Skeletal muscle tissue (tissue), 4 donors: Measurements from ENCODE around the gene FTSJ1. TPM values are rescaled to one million over a fixed set of nuclear protein-coding genes. Genes with fewer than 3 reads are reported as not detected.

Experiments used
- H3K27ac ChIP-seq: one replicate; pipeline ENCODE4 v1.7.0; 2013; ENCODE audit warnings: mild to moderate bottlenecking, low read depth, low read length, inconsistent platforms
- H3K27me3 ChIP-seq, 3 donors: one replicate each; pipeline ENCODE4 v1.7.0; 2013; ENCODE audit warnings: low read length in 3 of 3; ENCODE audit not compliant: control insufficient read depth in 3 of 3, insufficient read depth in 3 of 3
- H3K36me3 ChIP-seq, 3 donors: one replicate each; pipeline ENCODE4 v1.7.0; 2013; ENCODE audit warnings: low read length in 3 of 3; ENCODE audit not compliant: control insufficient read depth in 3 of 3, insufficient read depth in 3 of 3
- H3K4me1 ChIP-seq, 3 donors: one replicate each; pipeline ENCODE4 v1.7.0; 2013; ENCODE audit warnings: low read length in 3 of 3, mild to moderate bottlenecking in 3 of 3; ENCODE audit not compliant: control insufficient read depth in 3 of 3, insufficient read depth in 3 of 3
- H3K4me3 ChIP-seq, 3 donors: one replicate each; pipeline ENCODE4 v1.7.0; 2013; ENCODE audit warnings: low read length in 3 of 3
- H3K9ac ChIP-seq, 3 donors: one replicate each; pipeline ENCODE4 v1.7.0; 2013; ENCODE audit warnings: low read length in 3 of 3, mild to moderate bottlenecking in 3 of 3, moderate library complexity in 2 of 3, low read depth in 1 of 3
- H3K9me3 ChIP-seq, 3 donors: one replicate each; pipeline ENCODE4 v1.7.0; 2013; ENCODE audit warnings: low read length in 3 of 3; ENCODE audit not compliant: control insufficient read depth in 3 of 3
- total RNA-seq: library from RNA; depleted of rRNA; stranded (reverse); fragments of >200 nt; gene quantifications from one replicate; pipeline ENCODE4 v1.2.3, GENCODE V29; 2014
- donor health status: Osteomylitis.

The FTSJ1 gene
- total RNA-seq, 1 donor from 2014 or later: 20.9 TPM

DNA sequence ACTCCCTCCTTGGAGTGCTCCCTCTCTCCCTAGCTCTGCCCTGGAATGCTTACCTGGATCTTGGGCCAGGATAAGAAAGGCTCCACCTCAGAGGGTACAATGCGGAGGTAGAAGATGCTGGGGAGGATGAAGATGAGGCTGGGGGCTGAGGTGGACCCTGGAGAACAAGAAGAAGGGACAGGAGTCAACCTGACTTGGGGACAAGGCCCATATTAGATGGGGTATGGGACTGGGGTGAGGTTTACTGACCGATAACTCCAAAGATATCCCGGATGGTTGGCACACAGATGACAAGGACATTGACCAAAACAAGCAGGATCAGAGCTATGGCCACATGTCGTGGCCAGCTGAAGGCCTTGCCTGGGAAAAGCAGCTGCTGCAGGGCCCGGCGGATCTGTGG lies 16.5 kb upstream of the FTSJ1 start:
- Histone ChIP-seq H3K9me3 (peaks cover 0 to 4% (median 0%) of the 10 kb centered on the region in 3 donors), H3K9ac (no peak overlapping the region), H3K4me1 (no peaks in the 10 kb centered on the region), H3K36me3 (no peaks in the 10 kb centered on the region), H3K27ac (no peak overlapping the region), H3K27me3 (no peaks in the 10 kb centered on the region), H3K4me3 (no peak overlapping the region)

DNA sequence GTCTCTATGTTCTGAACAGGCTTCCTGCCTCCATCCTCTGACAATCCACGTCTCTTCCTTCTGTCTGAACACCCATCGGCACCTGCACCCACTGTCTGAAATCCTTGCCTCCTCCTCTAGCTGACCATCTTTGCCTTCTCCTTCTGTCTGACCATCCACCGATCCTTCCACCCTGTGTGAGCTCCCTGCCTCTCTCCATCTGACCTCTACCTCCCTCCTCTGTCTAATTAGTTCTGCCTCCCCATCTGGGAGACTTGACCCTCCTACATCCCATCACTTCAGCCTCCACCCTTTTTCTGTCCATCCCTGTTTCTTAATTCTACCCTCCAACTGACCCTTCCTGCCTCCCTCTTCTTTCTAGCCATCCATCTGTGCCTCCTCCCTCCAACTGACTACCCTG lies 16.0 kb upstream of the FTSJ1 start:
- Histone ChIP-seq H3K9me3 (peaks cover 0 to 4% (median 0%) of the 10 kb centered on the region in 3 donors), H3K27ac (no peak overlapping the region), H3K4me1 (no peaks in the 10 kb centered on the region), H3K4me3 (no peak overlapping the region), H3K27me3 (peaks cover 0 to 2% (median 0%) of the 10 kb centered on the region in 3 donors), H3K36me3 (no peaks in the 10 kb centered on the region), H3K9ac (no peak overlapping the region)

DNA sequence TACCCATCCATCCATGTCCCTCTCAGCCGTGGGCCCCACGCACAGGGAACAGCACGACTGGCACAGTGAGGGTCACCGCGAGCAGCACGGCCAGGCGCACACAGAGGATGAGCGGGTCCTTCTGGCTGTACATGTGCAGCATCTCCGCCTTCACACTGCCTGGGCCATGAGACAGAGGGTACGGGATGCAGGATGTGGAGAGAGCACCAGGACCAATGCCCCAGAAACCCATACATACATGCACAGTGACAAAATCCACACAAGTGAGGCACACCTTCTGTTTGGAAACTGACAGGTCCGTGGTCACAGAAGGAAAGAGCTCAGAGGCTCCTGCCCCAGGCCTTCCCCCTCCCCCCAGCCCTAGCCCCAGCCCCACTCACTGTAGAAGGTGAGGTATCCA lies 15.4 kb upstream of the FTSJ1 start:
- Histone ChIP-seq H3K36me3 (no peaks in the 10 kb centered on the region), H3K9ac (no peak overlapping the region), H3K4me1 (no peaks in the 10 kb centered on the region), H3K27ac (no peak overlapping the region), H3K27me3 (peaks cover 0 to 6% (median 0%) of the 10 kb centered on the region in 3 donors), H3K4me3 (no peak overlapping the region), H3K9me3 (peaks cover 0 to 4% (median 0%) of the 10 kb centered on the region in 3 donors)

DNA sequence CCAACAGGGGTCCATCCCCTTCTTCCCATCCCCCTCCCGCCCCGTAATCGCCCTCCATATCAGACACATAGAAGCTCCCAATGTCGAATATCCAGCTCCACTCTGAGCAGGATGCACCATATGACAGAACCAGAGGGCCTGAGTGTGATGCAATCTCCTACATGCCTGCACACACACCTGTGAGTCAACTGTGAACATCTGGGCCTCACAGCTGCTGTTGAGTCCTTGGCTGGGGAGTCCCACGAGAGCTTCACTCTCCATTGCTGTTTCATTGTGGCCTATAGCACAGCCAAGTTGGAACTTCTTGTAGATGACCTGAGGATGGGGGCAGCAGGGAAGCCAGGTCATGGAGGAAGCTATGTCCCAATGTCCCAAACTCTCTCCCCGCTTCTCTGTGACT lies 14.2 kb upstream of the FTSJ1 start:
- Histone ChIP-seq H3K36me3 (no peaks in the 10 kb centered on the region), H3K27ac (no peak overlapping the region), H3K27me3 (peaks cover 0 to 6% (median 0%) of the 10 kb centered on the region in 3 donors), H3K9me3 (peaks cover 0 to 4% (median 0%) of the 10 kb centered on the region in 3 donors), H3K4me1 (no peaks in the 10 kb centered on the region), H3K4me3 (no peak overlapping the region), H3K9ac (no peak overlapping the region)

DNA sequence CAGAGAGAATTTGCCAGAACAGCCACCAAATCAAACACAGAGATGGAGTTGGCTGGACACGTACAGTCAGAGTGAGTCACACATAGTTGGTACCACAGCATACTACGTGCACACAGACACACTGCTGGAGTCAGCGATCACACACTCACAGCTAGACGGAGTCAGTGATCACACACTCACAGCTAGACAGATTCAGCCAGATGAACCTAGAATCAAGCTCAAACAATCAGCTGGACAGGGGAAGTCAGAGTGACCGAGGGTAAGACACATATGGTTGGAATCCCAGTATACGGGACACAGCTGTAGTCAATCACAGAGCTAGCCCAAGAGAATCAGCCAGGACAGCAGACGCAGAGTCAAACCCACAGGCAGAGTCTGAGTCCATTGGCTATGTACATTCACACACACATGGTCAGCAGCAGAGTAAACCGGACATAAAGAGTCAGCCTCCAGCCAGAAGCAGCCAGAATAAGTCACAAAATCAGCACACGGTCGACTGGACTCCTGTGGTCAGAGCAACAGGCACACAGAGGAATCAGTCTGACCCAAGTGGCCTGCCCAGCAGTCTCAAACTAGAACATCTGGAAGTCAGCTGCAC lies 10.6 kb upstream of the FTSJ1 start:
- no peak overlapping the region for H3K4me3 ChIP-seq
- H3K36me3 ChIP-seq: no peaks in the 10 kb centered on the region
- H3K9ac ChIP-seq: no peak overlapping the region
- H3K27me3 ChIP-seq: peaks cover 0 to 14% (median 0%) of the 10 kb centered on the region in 3 donors
- no peak overlapping the region for H3K27ac ChIP-seq
- peaks cover 0 to 6% (median 0%) of the 10 kb centered on the region in 3 donors for H3K4me1 ChIP-seq
- H3K9me3 ChIP-seq: no peaks in the 10 kb centered on the region

DNA sequence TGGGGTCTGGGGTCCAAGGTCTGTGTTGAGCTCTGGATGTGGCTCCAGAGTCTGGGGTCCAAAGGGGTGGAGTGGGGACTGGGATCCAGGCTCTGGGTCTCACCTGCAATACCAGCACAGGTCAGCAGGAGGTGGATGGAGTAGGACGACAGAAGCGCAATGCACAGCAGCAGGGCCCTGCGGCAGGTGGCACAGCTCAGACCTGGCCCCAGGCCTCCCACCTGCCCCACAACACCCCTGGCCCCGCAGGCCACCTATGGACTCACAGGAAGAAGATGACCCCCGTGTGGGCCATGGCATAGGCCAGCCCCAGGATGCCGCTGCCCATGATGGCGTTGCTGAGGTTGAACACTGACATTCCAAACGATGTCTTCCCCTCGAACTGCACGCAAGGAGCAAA lies 9.3 kb upstream of the FTSJ1 start:
- Histone ChIP-seq H3K27ac (no peak overlapping the region), H3K9me3 (no peaks in the 10 kb centered on the region), H3K4me1 (peaks cover 0 to 6% (median 0%) of the 10 kb centered on the region in 3 donors), H3K4me3 (no peak overlapping the region), H3K27me3 (peaks cover 0 to 14% (median 0%) of the 10 kb centered on the region in 3 donors), H3K9ac (no peak overlapping the region), H3K36me3 (no peaks in the 10 kb centered on the region)

DNA sequence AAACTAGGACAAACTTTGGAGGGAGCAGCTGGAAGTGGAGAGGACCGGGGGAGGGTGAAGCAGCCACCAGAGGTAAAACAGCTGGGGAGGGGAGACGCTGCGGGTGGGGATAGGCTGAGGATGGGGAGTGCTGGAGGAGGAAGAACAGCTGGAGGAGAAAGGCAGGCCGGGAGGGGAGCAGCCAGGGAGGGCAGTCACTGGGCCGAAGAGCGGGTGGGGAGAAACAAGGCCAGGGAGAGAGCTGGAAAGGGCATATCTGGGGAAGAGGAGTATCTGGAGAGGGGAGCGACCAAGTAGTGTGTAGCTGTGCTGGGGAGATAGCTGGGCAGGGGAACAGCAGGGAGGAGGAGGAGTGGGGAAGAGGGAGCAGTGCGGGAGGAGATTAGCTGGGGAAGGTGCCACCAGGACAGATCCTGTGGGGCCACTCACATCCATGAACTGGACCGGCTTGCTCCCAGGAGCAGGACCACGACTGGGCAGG lies 8.7 kb upstream of the FTSJ1 start:
- no peak overlapping the region for H3K27ac ChIP-seq
- peaks cover 0 to 6% (median 0%) of the 10 kb centered on the region in 3 donors for H3K4me1 ChIP-seq
- H3K9ac ChIP-seq: no peak overlapping the region
- H3K9me3 ChIP-seq: no peaks in the 10 kb centered on the region
- no peak overlapping the region for H3K4me3 ChIP-seq
- H3K27me3 ChIP-seq: peaks cover 0 to 14% (median 0%) of the 10 kb centered on the region in 3 donors
- H3K36me3 ChIP-seq: no peaks in the 10 kb centered on the region

DNA sequence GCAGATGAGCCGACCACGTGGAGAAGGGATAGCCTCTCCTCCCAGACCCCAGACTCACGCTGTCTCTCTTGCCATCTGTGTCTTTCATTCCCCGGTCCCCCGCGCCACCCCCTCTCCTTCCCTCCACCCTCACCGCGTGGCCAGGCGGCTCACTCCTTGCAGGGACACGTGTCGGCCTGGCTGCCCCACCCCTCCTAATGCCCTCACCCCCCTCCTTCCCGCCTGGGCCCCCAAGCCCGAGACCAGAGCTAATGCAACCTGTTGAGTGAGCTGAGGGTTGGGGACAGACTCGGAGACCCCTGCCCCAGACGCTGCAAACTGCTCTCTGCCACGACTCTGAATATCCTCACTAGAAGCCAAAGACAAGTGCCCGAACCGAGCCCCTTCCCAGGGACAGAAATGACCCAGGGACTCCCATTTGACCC lies 7.7 kb upstream of the FTSJ1 start:
- peaks cover 0 to 14% (median 0%) of the 10 kb centered on the region in 3 donors for H3K27me3 ChIP-seq
- no peaks in the 10 kb centered on the region for H3K9me3 ChIP-seq
- H3K4me1 ChIP-seq: peaks cover 0 to 6% (median 0%) of the 10 kb centered on the region in 3 donors
- H3K27ac ChIP-seq: no peak overlapping the region
- no peaks in the 10 kb centered on the region for H3K36me3 ChIP-seq
- H3K9ac ChIP-seq: no peak overlapping the region
- H3K4me3 ChIP-seq: peak overlapping the region in 1 of 3 donors; percentile 14

DNA sequence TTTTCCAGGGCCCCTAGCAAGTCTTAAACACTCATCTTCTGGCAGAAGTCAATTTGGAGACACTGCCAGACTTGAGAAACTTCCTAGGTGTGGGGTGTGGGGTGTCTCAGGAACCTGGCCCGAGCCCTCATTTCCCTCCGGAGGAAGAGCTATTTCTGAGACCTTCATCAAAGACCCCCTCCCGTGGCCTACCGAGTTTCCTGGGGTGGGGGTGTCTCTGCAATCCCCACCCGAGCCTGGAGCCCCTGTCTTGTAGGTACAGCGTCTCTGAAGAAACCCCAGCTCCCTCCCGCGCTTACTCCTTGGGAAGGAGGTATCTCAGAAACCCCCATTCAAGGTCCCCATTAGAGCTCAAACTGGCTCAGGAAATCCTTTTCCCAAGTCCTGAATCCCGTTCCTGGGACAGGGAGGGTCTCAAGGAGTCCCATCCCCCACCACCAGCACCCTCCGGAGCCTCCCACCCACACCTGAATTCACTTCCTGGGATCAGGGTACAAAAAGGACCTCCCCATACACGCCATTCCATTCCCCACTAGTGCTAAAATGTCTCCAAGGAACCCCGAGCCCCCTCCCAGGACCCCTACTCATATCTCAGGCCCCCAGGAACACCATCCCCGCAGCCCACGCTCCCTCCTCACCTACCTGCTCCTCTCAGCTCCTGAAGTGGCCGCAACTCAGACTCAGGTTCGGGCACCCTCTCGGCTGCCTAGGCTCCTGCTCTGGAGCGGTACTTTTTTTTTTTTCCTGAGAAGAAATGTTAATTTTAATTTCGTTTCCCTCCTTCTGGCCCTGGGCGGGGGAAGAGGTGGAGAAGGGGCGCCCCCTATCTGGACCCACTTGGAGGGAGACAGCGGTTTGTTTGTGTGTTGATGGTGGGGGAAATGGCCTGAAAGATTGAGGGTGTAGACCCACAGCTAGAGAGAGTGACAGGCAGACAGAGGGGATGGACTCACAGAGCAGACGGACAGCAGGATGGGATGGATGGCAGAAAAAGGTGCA lies 7.0 kb upstream of the FTSJ1 start:
- Histone ChIP-seq H3K4me1 (peaks cover 0 to 6% (median 0%) of the 10 kb centered on the region in 3 donors), H3K9me3 (no peaks in the 10 kb centered on the region), H3K9ac (no peak overlapping the region), H3K27ac (no peak overlapping the region), H3K4me3 (peak overlapping the region in 1 of 3 donors; percentile 14), H3K36me3 (no peaks in the 10 kb centered on the region), H3K27me3 (peaks cover 0 to 14% (median 0%) of the 10 kb centered on the region in 3 donors)
